Measurements from ENCODE around the gene PLSCR4. TPM values are rescaled to one million over a fixed set of nuclear protein-coding genes. Genes with fewer than 3 reads are reported as not detected.

Gene PLSCR4
- total and polyA plus RNA-seq, 2 experiments from 2014 or later = 40.3 to 63.4 TPM

GRCh38 chr3:146209371-146209770 is 41.5 kb downstream of the PLSCR4 start:
- in situ Hi-C loops (cut with MboI) = no loop called here
- Histone ChIP-seq H3K27me3 (replicated peaks; ENCODE audit: insufficient read depth) (no peaks in the 10 kb centered on the region), H3K9me3 (ENCODE audit: low read depth) (no peaks in the 10 kb centered on the region), H3F3A (ENCODE audit: insufficient read depth) (no peaks in the 10 kb centered on the region), H3K9me2 (ENCODE audit: insufficient read depth) (no peaks in the 10 kb centered on the region), H3K27ac (no peak overlapping the region), H3K4me1 (ENCODE audit: insufficient read depth) (no peaks in the 10 kb centered on the region), H3K4me3 (no peak overlapping the region), H3K79me2 (ENCODE audit: insufficient read depth) (no peaks in the 10 kb centered on the region), H3K4me2 (ENCODE audit: unreplicated experiment) (no peak overlapping the region), H2AFZ (no peak overlapping the region), H3K36me3 (ENCODE audit: low read depth) (peaks cover 17% of the 10 kb centered on the region; the same call in 1 of the 2 replicates), H4K20me1 (ENCODE audit: insufficient read depth) (no peaks in the 10 kb centered on the region), H3K9ac (no peak overlapping the region)
- no peak for DNase-seq
- TF ChIP-seq EZH2 (IDR thresholded peaks at IDR 0.05; ENCODE audit: insufficient read depth, poor library complexity, severe bottlenecking) (no peak), EZH2phosphoT487 (IDR thresholded peaks at IDR 0.05; ENCODE audit: insufficient read depth, low read depth) (no peak)

- peaks cover 17% of the 10 kb centered on the region; the same call in 1 of the 2 replicates for H3K36me3 ChIP-seq (ENCODE audit: low read depth)
- no peak overlapping the region for H3K27ac ChIP-seq
- no peak overlapping the region for H3K4me3 ChIP-seq
- H3K4me2 ChIP-seq (ENCODE audit: unreplicated experiment) = no peak overlapping the region
- H3K79me2 ChIP-seq (ENCODE audit: insufficient read depth) = no peaks in the 10 kb centered on the region
- H3K27me3 ChIP-seq (replicated peaks; ENCODE audit: insufficient read depth) = no peaks in the 10 kb centered on the region
- no peaks in the 10 kb centered on the region for H3K9me3 ChIP-seq (ENCODE audit: low read depth)
- H3K4me1 ChIP-seq (ENCODE audit: insufficient read depth) = peaks cover 10% of the 10 kb centered on the region
- in situ Hi-C loops (cut with MboI) = no loop called here
- H3K9me2 ChIP-seq (ENCODE audit: insufficient read depth) = no peaks in the 10 kb centered on the region
- no peak for TF ChIP-seq EZH2 (IDR thresholded peaks at IDR 0.05; ENCODE audit: insufficient read depth, poor library complexity, severe bottlenecking)
- TF ChIP-seq EZH2phosphoT487 (IDR thresholded peaks at IDR 0.05; ENCODE audit: insufficient read depth, low read depth) = no peak
- H3F3A ChIP-seq (ENCODE audit: insufficient read depth) = no peaks in the 10 kb centered on the region
- no peak overlapping the region for H3K9ac ChIP-seq
- no peaks in the 10 kb centered on the region for H4K20me1 ChIP-seq (ENCODE audit: insufficient read depth)
- H2AFZ ChIP-seq = no peak overlapping the region
- DNase-seq = no peak
These were observed 47.1 kb downstream of the PLSCR4 start for GRCh38 chr3:146203776-146204175.

DNA sequence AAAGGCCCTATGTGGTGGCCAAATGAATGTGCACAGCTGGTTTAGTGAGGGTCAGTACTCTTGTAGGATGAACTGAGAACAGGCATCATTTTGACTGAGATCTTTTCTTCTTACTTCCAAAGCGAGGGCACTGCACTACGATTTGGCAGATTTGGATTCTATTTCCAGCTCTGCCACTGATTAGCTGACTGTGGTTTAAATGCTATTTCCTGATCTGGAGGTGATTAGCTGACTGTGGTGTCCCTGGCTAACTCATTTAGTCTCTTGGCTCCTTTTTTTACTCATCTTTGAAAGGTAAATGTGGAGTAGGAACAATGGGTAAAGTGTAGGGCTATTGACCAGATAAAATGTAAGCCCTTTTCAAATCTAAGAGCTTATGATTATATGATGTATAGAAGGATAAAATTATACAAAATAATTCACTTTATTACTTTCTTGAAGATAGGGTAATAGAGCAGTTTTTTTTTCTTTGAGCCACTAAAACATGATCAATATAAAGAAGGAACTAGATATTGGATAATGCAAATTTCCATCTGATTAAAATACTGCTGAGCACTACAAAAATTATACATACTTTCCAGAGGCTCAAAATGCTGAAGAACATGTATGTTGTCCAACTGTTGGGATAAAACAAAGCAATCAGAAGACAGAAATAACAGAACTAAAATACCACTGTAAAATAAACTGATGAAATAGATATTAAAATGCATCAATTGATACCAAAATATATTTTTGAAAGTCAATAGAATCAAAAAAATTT is 50.3 kb downstream of the PLSCR4 start:
- Histone ChIP-seq H3K27me3 (replicated peaks; ENCODE audit: insufficient read depth) (no peaks in the 10 kb centered on the region), H3K9me3 (ENCODE audit: low read depth) (no peaks in the 10 kb centered on the region), H2AFZ (no peak overlapping the region), H3K4me2 (ENCODE audit: unreplicated experiment) (peak overlapping the region; percentile 12), H3F3A (ENCODE audit: insufficient read depth) (no peaks in the 10 kb centered on the region), H3K4me1 (ENCODE audit: insufficient read depth) (peaks cover 14% of the 10 kb centered on the region), H3K27ac (no peak overlapping the region), H3K9me2 (ENCODE audit: insufficient read depth) (no peaks in the 10 kb centered on the region), H4K20me1 (ENCODE audit: insufficient read depth) (no peaks in the 10 kb centered on the region), H3K36me3 (ENCODE audit: low read depth) (peaks cover 14% of the 10 kb centered on the region; the same call in 1 of the 2 replicates), H3K9ac (no peak overlapping the region), H3K4me3 (no peak overlapping the region), H3K79me2 (ENCODE audit: insufficient read depth) (no peaks in the 10 kb centered on the region)
- DNase-seq = peak; percentile 15
- 15 to 26% methylated on average over 2 of the region's 2 CpGs for WGBS, 2 experiments (ENCODE audit: low coverage in 1 of 2, low lambda C conversion rate in 2 of 2, missing lambda C conversion rate in 2 of 2)
- TF ChIP-seq EZH2 (IDR thresholded peaks at IDR 0.05; ENCODE audit: insufficient read depth, poor library complexity, severe bottlenecking) (no peak), EZH2phosphoT487 (IDR thresholded peaks at IDR 0.05; ENCODE audit: insufficient read depth, low read depth) (no peak)
- in situ Hi-C loops (cut with MboI) = no loop called here

- Histone ChIP-seq H3K4me2 (ENCODE audit: unreplicated experiment) (no peak overlapping the region), H3K27ac (no peak overlapping the region), H3K36me3 (ENCODE audit: low read depth) (0 out of 2 replicates have a peak, but pooled peaks cover 6% of the 10 kb centered on the region), H3K9ac (no peak overlapping the region), H3F3A (ENCODE audit: insufficient read depth) (no peaks in the 10 kb centered on the region), H3K9me3 (ENCODE audit: low read depth) (no peaks in the 10 kb centered on the region), H4K20me1 (ENCODE audit: insufficient read depth) (no peaks in the 10 kb centered on the region), H3K4me1 (ENCODE audit: insufficient read depth) (peaks cover 15% of the 10 kb centered on the region), H3K79me2 (ENCODE audit: insufficient read depth) (no peaks in the 10 kb centered on the region), H2AFZ (no peak overlapping the region), H3K4me3 (no peak overlapping the region), H3K9me2 (ENCODE audit: insufficient read depth) (no peaks in the 10 kb centered on the region), H3K27me3 (replicated peaks; ENCODE audit: insufficient read depth) (no peaks in the 10 kb centered on the region)
- in situ Hi-C loops (cut with MboI) = no loop called here
- no peak for DNase-seq
- WGBS, 2 experiments (ENCODE audit: low coverage in 1 of 2, low lambda C conversion rate in 2 of 2, missing lambda C conversion rate in 2 of 2) = 84 to 87% methylated on average over 5 of the region's 5 CpGs
- TF ChIP-seq EZH2phosphoT487 (IDR thresholded peaks at IDR 0.05; ENCODE audit: insufficient read depth, low read depth) = no peak
- no peak for TF ChIP-seq EZH2 (IDR thresholded peaks at IDR 0.05; ENCODE audit: insufficient read depth, poor library complexity, severe bottlenecking)
These were observed 51.1 kb downstream of the PLSCR4 start for GRCh38 chr3:146199762-146200161.
